ENCODE data around the gene MPPED2. TPM values are rescaled to one million over a fixed set of nuclear protein-coding genes. Genes with fewer than 3 reads are reported as not detected.

MPPED2 gene
- total RNA-seq, 1 donor from 2014 or later, result 50.2 TPM

DNA sequence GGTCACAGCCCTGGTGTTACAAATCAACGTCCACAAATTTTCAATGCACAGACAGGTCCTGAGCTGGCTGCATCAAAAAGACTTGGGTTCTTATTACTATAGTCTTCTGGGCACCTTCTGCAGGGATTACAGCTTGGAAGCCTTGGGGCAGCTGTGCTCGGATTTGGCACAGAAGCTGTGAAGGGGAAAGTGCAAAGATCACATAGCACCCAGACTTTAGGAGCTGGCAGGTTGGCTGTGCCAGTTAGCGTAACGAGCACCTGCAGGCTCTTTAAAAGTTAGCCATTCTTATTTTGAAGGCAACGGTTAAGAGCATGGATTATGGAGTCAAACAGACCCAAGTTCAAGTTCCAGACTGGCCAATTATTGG is 162.9 kb downstream of the MPPED2 start:
- Mint-ChIP-seq H3K27ac (ENCODE audit: unreplicated experiment) (no peak overlapping the region), H3K36me3 (ENCODE audit: low read depth, unreplicated experiment) (peaks cover 5% of the 10 kb centered on the region), H3K4me1 (ENCODE audit: unreplicated experiment) (peaks cover 33% of the 10 kb centered on the region), H3K4me3 (ENCODE audit: unreplicated experiment) (no peak overlapping the region), H3K9me3 (ENCODE audit: unreplicated experiment) (no peaks in the 10 kb centered on the region), H3K27me3 (ENCODE audit: unreplicated experiment) (peaks cover 1% of the 10 kb centered on the region)
- DNase-seq (ENCODE audit: low spot score), result no peak
- TF ChIP-seq, protein P1, sequence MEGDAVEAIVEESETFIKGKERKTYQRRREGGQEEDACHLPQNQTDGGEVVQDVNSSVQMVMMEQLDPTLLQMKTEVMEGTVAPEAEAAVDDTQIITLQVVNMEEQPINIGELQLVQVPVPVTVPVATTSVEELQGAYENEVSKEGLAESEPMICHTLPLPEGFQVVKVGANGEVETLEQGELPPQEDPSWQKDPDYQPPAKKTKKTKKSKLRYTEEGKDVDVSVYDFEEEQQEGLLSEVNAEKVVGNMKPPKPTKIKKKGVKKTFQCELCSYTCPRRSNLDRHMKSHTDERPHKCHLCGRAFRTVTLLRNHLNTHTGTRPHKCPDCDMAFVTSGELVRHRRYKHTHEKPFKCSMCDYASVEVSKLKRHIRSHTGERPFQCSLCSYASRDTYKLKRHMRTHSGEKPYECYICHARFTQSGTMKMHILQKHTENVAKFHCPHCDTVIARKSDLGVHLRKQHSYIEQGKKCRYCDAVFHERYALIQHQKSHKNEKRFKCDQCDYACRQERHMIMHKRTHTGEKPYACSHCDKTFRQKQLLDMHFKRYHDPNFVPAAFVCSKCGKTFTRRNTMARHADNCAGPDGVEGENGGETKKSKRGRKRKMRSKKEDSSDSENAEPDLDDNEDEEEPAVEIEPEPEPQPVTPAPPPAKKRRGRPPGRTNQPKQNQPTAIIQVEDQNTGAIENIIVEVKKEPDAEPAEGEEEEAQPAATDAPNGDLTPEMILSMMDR (IDR thresholded peaks at IDR 0.05; ENCODE audit: unreplicated experiment), result no peak

DNA sequence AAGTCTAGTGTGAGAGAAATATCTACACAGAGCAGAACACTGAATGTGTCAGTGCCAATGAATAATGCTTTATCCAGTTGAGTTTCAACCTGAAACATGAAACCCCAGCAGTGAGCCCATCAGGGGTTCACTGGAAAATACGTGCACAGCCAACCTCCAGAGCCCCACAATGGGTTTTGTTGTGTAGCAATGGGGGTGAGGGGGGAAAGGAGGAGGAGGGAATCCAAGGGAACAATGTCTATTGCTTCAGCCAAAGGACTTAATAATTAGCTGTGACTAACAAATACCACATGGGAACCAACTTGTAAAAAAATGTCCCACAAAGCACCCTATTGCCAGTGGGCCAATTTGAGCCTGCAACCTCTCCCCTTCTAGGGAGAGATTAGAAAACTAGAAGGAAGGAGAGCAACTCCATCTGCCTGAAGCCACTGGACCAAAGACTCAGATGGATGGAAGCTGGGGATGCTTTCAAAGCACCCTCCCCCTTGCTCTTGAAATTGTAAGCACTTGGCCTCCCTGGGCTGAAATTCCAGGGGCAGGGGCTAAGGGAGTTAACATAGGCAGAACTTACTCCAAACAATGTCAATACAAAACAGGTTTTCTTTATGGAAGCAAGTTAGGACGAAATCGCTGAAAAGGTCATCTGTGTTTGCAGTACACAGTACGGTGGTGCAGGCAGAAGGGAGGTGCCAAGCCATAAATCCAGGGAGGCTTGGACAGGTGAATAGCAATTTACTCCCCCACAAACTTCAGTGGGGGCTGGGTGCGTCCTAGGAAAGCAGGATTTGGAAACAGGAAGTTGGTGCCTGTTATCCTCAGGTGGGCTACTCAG is 163.5 kb downstream of the MPPED2 start:
- DNase-seq (ENCODE audit: low spot score), result no peak
- no peaks in the 10 kb centered on the region for H3K9me3 Mint-ChIP-seq (ENCODE audit: unreplicated experiment)
- peaks cover 6% of the 10 kb centered on the region for H3K36me3 Mint-ChIP-seq (ENCODE audit: low read depth, unreplicated experiment)
- no peak overlapping the region for H3K4me3 Mint-ChIP-seq (ENCODE audit: unreplicated experiment)
- H3K27me3 Mint-ChIP-seq (ENCODE audit: unreplicated experiment), result peaks cover 1% of the 10 kb centered on the region
- no peak overlapping the region for H3K27ac Mint-ChIP-seq (ENCODE audit: unreplicated experiment)
- H3K4me1 Mint-ChIP-seq (ENCODE audit: unreplicated experiment), result peaks cover 33% of the 10 kb centered on the region
- TF ChIP-seq, protein P1 (IDR thresholded peaks at IDR 0.05; ENCODE audit: unreplicated experiment), result no peak

DNA sequence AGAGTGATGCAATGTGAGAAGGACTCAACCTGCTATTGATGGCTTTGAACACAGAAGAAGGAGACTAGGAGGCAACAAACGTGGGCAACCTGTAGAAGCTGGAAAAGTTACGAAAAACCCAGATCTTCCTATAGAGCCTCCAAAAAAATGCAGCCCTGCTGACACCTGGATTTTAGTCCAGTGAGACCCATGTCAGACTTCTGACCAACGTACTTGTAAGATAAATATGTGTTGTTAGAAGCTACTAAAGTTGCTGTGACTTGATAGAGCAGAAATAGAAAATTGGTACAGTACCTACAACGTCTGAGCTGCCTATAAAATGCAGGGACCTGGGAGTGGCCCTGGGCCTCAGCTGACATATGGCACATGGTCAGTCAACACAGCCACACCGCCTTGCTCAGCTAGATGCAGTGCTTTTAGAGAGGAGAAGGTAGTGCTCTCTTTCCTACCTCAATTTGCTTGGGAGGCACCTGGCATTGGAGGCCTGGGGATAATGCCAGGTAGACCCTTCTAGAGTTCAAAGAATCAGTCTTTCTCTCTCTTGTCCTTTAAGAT is 165.8 kb downstream of the MPPED2 start:
- no peak for DNase-seq (ENCODE audit: low spot score)
- H3K4me3 Mint-ChIP-seq (ENCODE audit: unreplicated experiment), result no peak overlapping the region
- H3K36me3 Mint-ChIP-seq (ENCODE audit: low read depth, unreplicated experiment), result peaks cover 6% of the 10 kb centered on the region
- H3K9me3 Mint-ChIP-seq (ENCODE audit: unreplicated experiment), result no peaks in the 10 kb centered on the region
- H3K27ac Mint-ChIP-seq (ENCODE audit: unreplicated experiment), result no peak overlapping the region
- peaks cover 1% of the 10 kb centered on the region for H3K27me3 Mint-ChIP-seq (ENCODE audit: unreplicated experiment)
- TF ChIP-seq, protein P1 (IDR thresholded peaks at IDR 0.05; ENCODE audit: unreplicated experiment), result no peak
- H3K4me1 Mint-ChIP-seq (ENCODE audit: unreplicated experiment), result peaks cover 29% of the 10 kb centered on the region

DNA sequence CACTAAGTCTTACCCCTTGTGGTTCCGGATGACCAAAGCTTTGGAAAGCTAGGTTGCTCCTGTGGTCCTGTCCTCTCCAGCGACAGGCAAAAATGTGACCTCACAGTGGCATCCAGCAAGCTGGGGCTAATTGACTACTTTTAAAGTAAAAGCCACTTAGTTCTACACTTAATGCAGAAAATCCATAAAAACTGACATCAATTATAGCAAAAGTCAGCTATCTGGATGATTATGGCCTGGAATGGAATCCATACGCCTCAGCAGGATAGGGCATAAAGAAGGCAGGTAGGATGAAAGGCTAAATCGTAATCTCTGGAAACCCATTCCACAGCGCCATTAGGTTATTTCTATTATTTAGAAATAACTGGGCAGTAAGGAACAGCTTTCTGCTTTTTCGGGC is 171.3 kb downstream of the MPPED2 start:
- H3K9me3 Mint-ChIP-seq (ENCODE audit: unreplicated experiment), result no peaks in the 10 kb centered on the region
- H3K27me3 Mint-ChIP-seq (ENCODE audit: unreplicated experiment), result no peaks in the 10 kb centered on the region
- H3K27ac Mint-ChIP-seq (ENCODE audit: unreplicated experiment), result no peak overlapping the region
- H3K4me3 Mint-ChIP-seq (ENCODE audit: unreplicated experiment), result no peak overlapping the region
- TF ChIP-seq, protein P1 (IDR thresholded peaks at IDR 0.05; ENCODE audit: unreplicated experiment), result no peak
- no peaks in the 10 kb centered on the region for H3K4me1 Mint-ChIP-seq (ENCODE audit: unreplicated experiment)
- no peak for DNase-seq (ENCODE audit: low spot score)
- peaks cover 15% of the 10 kb centered on the region for H3K36me3 Mint-ChIP-seq (ENCODE audit: low read depth, unreplicated experiment)

DNA sequence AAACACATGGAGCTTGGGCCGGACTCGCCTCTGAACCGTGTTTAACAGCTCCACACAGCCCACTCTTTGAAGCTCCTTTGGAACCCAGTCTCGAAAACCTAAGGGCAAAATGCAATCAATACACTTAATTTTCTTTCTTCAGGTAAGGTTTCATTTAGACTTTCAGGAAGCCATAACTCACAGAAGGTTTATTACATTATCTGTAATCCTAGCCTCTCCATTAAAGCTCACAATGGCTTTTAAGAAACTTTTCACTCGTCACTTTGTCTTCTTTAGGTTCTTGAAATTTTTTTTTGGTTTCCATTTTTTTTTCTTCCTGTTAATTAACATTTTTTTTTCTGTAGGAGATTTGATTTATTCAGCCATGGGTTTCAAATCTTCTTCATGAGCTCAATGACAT is 171.9 kb downstream of the MPPED2 start:
- H3K36me3 Mint-ChIP-seq (ENCODE audit: low read depth, unreplicated experiment), result peaks cover 18% of the 10 kb centered on the region
- no peak overlapping the region for H3K4me3 Mint-ChIP-seq (ENCODE audit: unreplicated experiment)
- no peaks in the 10 kb centered on the region for H3K9me3 Mint-ChIP-seq (ENCODE audit: unreplicated experiment)
- no peaks in the 10 kb centered on the region for H3K27me3 Mint-ChIP-seq (ENCODE audit: unreplicated experiment)
- TF ChIP-seq, protein P1 (IDR thresholded peaks at IDR 0.05; ENCODE audit: unreplicated experiment), result no peak
- no peaks in the 10 kb centered on the region for H3K4me1 Mint-ChIP-seq (ENCODE audit: unreplicated experiment)
- H3K27ac Mint-ChIP-seq (ENCODE audit: unreplicated experiment), result no peak overlapping the region
- DNase-seq (ENCODE audit: low spot score), result no peak

Data from endothelial cell (in vitro differentiated cells).